ENCODE measurements around the gene SH3BGRL.

The SH3BGRL gene
- long read RNA-seq, transcript SH3BGRL-201 (4 exons, 1,923 nt), result major isoform, 375 of 385 reads
- long read RNA-seq, partial matches to known transcripts, result 5 of 385 reads
- long read RNA-seq, other reads (novel, unspliced or antisense), result 3 of 385 reads

- H3K27ac ChIP-seq (replicated peaks), result peak within 1 kb of the TSS; percentile 96
- peak within 1 kb of the TSS; percentile 56 for H3K4me3 ChIP-seq (replicated peaks; ENCODE audit: insufficient read depth, low read length)
- no peaks in the 10 kb centered on the region for H3K27me3 ChIP-seq (ENCODE audit: insufficient read depth, poor library complexity, severe bottlenecking)
- peak; percentile 71 to 84 for DNase-seq (ENCODE audit: low read depth in 1 of 2, low spot score in 1 of 2)
- 0 out of 2 replicates have a peak, but pooled peaks have one; percentile 12 for TF ChIP-seq POLR2AphosphoS5 (IDR thresholded peaks at IDR 0.05; ENCODE audit: low read depth)
- TF ChIP-seq SPI1 (IDR thresholded peaks at IDR 0.05; ENCODE audit: borderline replicate concordance, low read depth), result peak; percentile 61; the same call in 1 of the 2 replicates
- no peak for TF ChIP-seq GABPA (IDR thresholded peaks at IDR 0.05; ENCODE audit: low read depth)
Observed at GRCh38 chrX:81201671-81202455, at the start of gene SH3BGRL, which contains the start of gene HMGN5. TSS of gene SH3BGRL (plus strand) at chrX:81202102. CDS start at chrX:81202201, 99 bp downstream. TSS of gene HMGN5 (minus strand) at chrX:81201913. CDS start at chrX:81121549, 80,364 bp downstream.

- TF ChIP-seq CTCF (IDR thresholded peaks at IDR 0.05; ENCODE audit: insufficient read depth, low read length), result no peak
- no peak for TF ChIP-seq POLR2AphosphoS5 (IDR thresholded peaks at IDR 0.05; ENCODE audit: low read depth)
- no peak for TF ChIP-seq GABPA (IDR thresholded peaks at IDR 0.05; ENCODE audit: low read depth)
- TF ChIP-seq SPI1 (IDR thresholded peaks at IDR 0.05; ENCODE audit: borderline replicate concordance, low read depth), result no peak
- no peak for TF ChIP-seq REST (IDR thresholded peaks at IDR 0.05; ENCODE audit: insufficient replicate concordance, low read depth)
- no peaks in the 10 kb centered on the region for H3K27me3 ChIP-seq (ENCODE audit: insufficient read depth, poor library complexity, severe bottlenecking)
Observed at GRCh38 chrX:81168391-81168790, 33.5 kb upstream of the SH3BGRL start.

GRCh38 chrX:81174286-81174685 lies 27.6 kb upstream of the SH3BGRL start:
- Histone ChIP-seq H3K27me3 (ENCODE audit: insufficient read depth, poor library complexity, severe bottlenecking) (no peaks in the 10 kb centered on the region), H3K27ac (replicated peaks) (no peak overlapping the region), H3K4me3 (replicated peaks; ENCODE audit: insufficient read depth, low read length) (no peak overlapping the region)
- no peak for DNase-seq (ENCODE audit: low read depth in 1 of 2, low spot score in 1 of 2)
- TF ChIP-seq SPI1 (IDR thresholded peaks at IDR 0.05; ENCODE audit: borderline replicate concordance, low read depth) (no peak), REST (IDR thresholded peaks at IDR 0.05; ENCODE audit: insufficient replicate concordance, low read depth) (no peak), CTCF (IDR thresholded peaks at IDR 0.05; ENCODE audit: insufficient read depth, low read length) (no peak)

More at GRCh38 chrX:81168391-81168790, 33.5 kb upstream of the SH3BGRL start:
- no peak for DNase-seq (ENCODE audit: low read depth in 1 of 2, low spot score in 1 of 2)
- Histone ChIP-seq H3K4me3 (replicated peaks; ENCODE audit: insufficient read depth, low read length) (no peak overlapping the region), H3K27ac (replicated peaks) (no peak overlapping the region)

GRCh38 chrX:81195259-81195658 lies 6.6 kb upstream of the SH3BGRL start:
- no peak for TF ChIP-seq REST (IDR thresholded peaks at IDR 0.05; ENCODE audit: insufficient replicate concordance, low read depth)
- no peak for TF ChIP-seq CTCF (IDR thresholded peaks at IDR 0.05; ENCODE audit: insufficient read depth, low read length)
- TF ChIP-seq SPI1 (IDR thresholded peaks at IDR 0.05; ENCODE audit: borderline replicate concordance, low read depth), result no peak
- TF ChIP-seq POLR2AphosphoS5 (IDR thresholded peaks at IDR 0.05; ENCODE audit: low read depth), result no peak
- no peak for TF ChIP-seq GABPA (IDR thresholded peaks at IDR 0.05; ENCODE audit: low read depth)
- Histone ChIP-seq H3K27me3 (ENCODE audit: insufficient read depth, poor library complexity, severe bottlenecking) (no peaks in the 10 kb centered on the region), H3K27ac (replicated peaks) (no peak overlapping the region), H3K4me3 (replicated peaks; ENCODE audit: insufficient read depth, low read length) (no peak overlapping the region)
- DNase-seq (ENCODE audit: low read depth in 1 of 2, low spot score in 1 of 2), result no peak

All from HL-60 (cell line).